Central memory CD8-positive, alpha-beta T cell (primary cell): Measurements from ENCODE around the gene SQSTM1.

Experiments used
- ATAC-seq: fragments of 150-1000 bp; cut with Tn5 transposase; replicated peaks from 2 replicates; pipeline ENCODE4 v1.10.0; 2022; ENCODE audit warnings: mild to moderate bottlenecking, moderate FRiP score, moderate number of reproducible peaks; ENCODE audit not compliant: poor library complexity, severe bottlenecking; ENCODE audit errors: extremely low read depth
- DNase-seq, 2 donors: peaks; one replicate each; pipeline ENCODE4 v3.0.0; 2021; ENCODE audit warnings: low spot score in 2 of 2
- H3K27ac Mint-ChIP-seq: one replicate; pipeline ENCODE4 v1.8.0; 2022; ENCODE audit warnings: low read depth, mild to moderate bottlenecking, moderate library complexity, mixed read lengths
- H3K27me3 Mint-ChIP-seq: one replicate; pipeline ENCODE4 v1.8.0; 2022; ENCODE audit warnings: mixed read lengths
- H3K36me3 Mint-ChIP-seq: one replicate; pipeline ENCODE4 v1.8.0; 2022; ENCODE audit warnings: mild to moderate bottlenecking, moderate library complexity, mixed read lengths; ENCODE audit not compliant: insufficient read depth
- H3K4me1 Mint-ChIP-seq: one replicate; pipeline ENCODE4 v1.8.0; 2022; ENCODE audit warnings: mixed read lengths
- H3K4me3 Mint-ChIP-seq: one replicate; pipeline ENCODE4 v1.8.0; 2022; ENCODE audit warnings: mild to moderate bottlenecking, moderate library complexity, mixed read lengths
- H3K9me3 Mint-ChIP-seq: one replicate; pipeline ENCODE4 v1.8.0; 2022; ENCODE audit warnings: mixed read lengths

The SQSTM1 gene

GRCh38 chr5:179803651-179804554 lies 16.8 kb upstream of the SQSTM1 start:
- no peaks in the 10 kb centered on the region for H3K27me3 Mint-ChIP-seq
- H3K9me3 Mint-ChIP-seq = no peaks in the 10 kb centered on the region
- ATAC-seq (no peak), DNase-seq (no peak)
- peak overlapping the region; percentile 85 for H3K4me3 Mint-ChIP-seq
- no peak overlapping the region for H3K27ac Mint-ChIP-seq
- H3K36me3 Mint-ChIP-seq = peaks cover 19% of the 10 kb centered on the region
- H3K4me1 Mint-ChIP-seq = peaks cover 26% of the 10 kb centered on the region

- Mint-ChIP-seq H3K27me3 (no peaks in the 10 kb centered on the region), H3K36me3 (peaks cover 16% of the 10 kb centered on the region), H3K4me1 (peaks cover 26% of the 10 kb centered on the region), H3K27ac (no peak overlapping the region), H3K4me3 (peak overlapping the region; percentile 85), H3K9me3 (no peaks in the 10 kb centered on the region)
- DNase-seq = no peak
- ATAC-seq = no peak
These were observed 16.2 kb upstream of the SQSTM1 start for GRCh38 chr5:179804555-179804947.

DNA sequence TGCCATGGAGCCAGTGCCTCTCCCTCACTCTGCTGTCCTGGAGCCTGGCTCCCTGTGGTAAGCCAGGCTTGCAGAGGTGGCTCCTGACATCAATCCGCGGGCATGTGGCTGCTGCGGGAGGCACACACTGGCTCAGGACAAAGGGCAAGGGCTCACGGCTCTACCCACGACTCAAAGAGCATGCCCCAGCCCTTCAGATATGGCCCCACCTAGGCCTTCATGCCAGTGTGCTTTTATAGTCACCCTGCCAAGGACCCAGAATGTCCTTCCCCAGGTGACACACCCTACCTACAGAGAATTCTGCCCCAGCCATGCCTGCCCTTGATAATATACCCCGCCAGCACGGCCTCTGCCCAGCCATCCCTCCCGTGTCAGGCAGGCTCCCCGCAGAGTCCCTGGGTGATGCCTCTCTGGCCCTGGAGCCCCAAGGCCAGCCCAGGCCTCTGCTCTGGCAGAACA lies 15.6 kb upstream of the SQSTM1 start:
- peaks cover 26% of the 10 kb centered on the region for H3K4me1 Mint-ChIP-seq
- H3K4me3 Mint-ChIP-seq = peak overlapping the region; percentile 85
- H3K27me3 Mint-ChIP-seq = no peaks in the 10 kb centered on the region
- peaks cover 14% of the 10 kb centered on the region for H3K36me3 Mint-ChIP-seq
- ATAC-seq = no peak
- peak overlapping the region; percentile 88 for H3K27ac Mint-ChIP-seq
- no peak for DNase-seq
- H3K9me3 Mint-ChIP-seq = no peaks in the 10 kb centered on the region

DNA sequence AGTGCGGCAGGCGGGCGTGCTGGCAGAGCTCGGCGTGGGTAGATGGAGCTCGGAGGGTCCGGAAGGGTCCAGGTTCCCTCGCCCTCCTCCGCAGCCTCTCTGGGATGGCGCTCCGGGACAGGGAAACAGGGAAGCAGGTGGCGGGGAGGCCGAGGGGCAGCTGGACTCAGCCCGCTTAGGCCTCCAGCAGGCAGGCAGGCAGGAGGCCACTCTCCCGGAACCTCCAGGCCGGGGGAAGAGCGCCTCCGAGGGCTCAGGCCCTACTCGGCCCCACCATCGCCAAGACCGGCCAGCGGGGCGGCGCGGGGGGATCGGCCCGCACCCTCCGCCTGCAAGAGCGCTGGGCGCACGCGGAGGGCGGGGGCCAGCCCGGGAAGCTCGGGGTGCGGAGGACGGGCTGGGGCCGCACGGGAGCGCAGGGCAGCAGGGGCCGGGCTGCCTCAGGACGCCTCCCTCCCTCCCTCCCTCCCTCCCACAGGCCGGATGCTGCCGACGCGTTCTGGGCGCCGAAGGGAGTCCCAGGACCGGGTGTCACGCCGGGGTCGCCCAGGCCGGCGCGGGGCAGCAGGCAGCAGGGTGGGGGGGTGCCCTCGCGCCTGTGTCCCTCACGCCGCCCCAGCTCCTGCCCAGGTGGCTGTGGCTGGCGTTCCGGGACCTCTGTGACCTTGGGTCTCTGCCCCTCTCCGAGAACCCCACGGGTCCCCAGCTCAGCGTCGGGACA lies 15.0 kb upstream of the SQSTM1 start:
- Mint-ChIP-seq H3K4me1 (peaks cover 26% of the 10 kb centered on the region), H3K36me3 (peaks cover 12% of the 10 kb centered on the region), H3K9me3 (no peaks in the 10 kb centered on the region), H3K4me3 (peak overlapping the region; percentile 85), H3K27ac (peak overlapping the region; percentile 88), H3K27me3 (no peaks in the 10 kb centered on the region)
- DNase-seq = no peak
- ATAC-seq = peak; percentile 16

DNA sequence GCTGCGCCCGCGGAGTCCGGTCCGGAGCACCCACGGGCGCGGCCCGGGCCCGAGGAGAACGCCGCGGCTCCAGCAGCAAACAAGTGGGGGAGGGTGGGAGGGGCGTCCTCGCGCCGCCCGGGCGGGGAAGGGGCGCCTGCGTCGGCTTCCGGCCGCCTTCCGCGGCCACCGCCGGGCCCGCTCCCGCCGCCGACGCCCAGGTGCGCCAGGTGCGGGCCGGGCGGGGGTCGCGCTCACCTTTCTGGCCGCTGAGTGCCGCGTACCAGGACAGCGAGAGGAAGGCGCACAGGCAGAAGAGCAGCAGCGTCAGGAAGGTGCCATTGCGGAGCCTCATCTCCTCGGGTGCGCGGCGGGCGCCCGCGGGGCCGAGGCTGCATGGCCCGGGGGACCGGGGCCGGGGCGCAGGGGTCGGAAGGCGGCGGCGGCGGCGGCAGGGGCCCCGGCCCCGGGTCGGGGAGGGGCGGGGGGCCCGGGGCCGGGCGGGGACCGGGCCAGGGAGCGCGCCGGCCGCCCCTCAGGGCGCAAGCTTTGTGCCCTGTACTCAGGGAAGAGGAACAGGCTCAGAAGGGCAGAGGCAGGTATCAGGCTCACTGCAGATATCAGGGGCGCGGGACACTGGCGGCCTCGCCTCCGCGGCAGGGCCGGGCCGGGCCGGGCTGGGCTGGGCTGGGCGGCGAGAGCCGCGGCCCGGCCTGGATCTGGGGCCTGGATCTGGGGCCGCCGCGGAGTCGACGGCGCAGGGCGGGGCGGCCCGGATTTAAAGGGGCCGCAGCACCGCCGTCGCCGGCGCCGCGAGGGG lies 14.3 kb upstream of the SQSTM1 start, which contains the start of gene MGAT4B:
Gene MGAT4B, minus strand, starts transcription at position 617 of the 799 bp plus-strand sequence. Its CDS starts 283 bp downstream, at position 334.
- DNase-seq (peak in 1 of 2 donors; percentile 53), ATAC-seq (peak; percentile 85)
- Mint-ChIP-seq H3K4me1 (peaks cover 26% of the 10 kb centered on the region), H3K9me3 (no peaks in the 10 kb centered on the region), H3K27me3 (no peaks in the 10 kb centered on the region), H3K36me3 (peaks cover 10% of the 10 kb centered on the region), H3K27ac (peak within 1 kb of the TSS; percentile 88), H3K4me3 (peak within 1 kb of the TSS; percentile 85)

DNA sequence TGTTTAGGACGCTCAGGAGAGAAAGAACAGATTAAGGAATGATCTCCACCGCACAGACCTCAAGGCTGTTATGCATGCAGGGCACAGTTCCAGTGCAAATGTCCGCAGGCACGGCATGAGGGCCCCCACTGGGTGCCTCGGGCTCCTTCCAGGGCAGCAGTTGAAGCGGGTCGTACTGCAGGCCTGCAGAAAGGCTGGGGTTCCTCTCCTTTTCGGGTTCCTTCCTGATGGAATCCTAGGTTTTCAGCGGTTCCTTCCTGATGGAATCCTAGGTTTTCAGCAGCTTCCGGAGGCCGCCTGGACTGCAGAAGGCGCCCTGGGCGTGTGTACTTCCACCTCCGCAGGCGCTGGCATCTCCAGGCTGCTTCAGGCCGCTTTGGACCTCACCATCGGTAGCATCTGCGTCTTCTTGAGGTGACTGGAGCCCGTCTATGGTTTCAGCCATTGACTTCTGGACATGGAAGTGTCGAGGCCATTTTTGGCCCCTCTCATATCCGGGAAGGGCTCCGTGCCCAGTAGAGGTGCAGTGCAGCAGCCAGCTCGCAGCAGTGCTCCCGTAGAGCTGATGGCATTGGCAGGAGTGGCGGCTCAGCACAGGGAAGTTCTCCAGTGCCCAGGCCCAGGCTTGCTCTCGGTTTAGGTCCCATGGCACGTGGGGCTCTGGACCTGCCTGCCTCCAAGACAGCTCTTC lies 8.4 kb upstream of the SQSTM1 start:
- Mint-ChIP-seq H3K9me3 (no peaks in the 10 kb centered on the region), H3K27me3 (no peaks in the 10 kb centered on the region), H3K36me3 (peaks cover 2% of the 10 kb centered on the region), H3K4me3 (no peak overlapping the region), H3K27ac (no peak overlapping the region), H3K4me1 (no peaks in the 10 kb centered on the region)
- DNase-seq (no peak), ATAC-seq (no peak)

DNA sequence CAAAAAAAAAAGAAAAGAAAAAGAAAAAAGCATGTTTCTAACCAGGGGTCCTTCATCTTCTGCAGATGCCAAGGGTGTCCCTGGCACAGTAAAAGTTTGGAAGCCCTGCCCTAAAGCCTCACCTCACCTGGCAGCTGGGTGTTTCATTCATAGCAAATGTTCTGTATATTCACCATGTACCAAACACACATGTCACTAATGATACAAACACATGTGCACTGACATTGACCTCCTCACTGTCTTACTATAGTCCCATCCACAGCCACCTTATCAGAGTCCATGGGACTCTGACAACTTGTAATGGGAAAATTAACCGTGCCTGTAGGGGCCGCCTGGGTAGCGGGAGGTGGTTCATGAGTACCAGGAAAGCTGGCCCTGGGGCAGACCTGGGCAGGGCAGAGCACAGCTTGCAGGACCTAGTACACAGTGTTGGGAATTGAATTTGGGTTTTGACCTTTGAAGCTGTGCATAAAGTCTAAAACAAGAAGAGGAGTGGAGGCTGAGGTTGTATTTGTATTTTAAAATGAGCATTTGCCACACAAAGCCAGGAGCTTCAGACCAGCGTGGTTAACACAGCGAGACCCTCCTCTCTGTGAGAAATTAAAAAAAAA lies 7.6 kb upstream of the SQSTM1 start:
- DNase-seq (no peak), ATAC-seq (no peak)
- peaks cover 3% of the 10 kb centered on the region for H3K4me1 Mint-ChIP-seq
- H3K9me3 Mint-ChIP-seq = no peaks in the 10 kb centered on the region
- H3K4me3 Mint-ChIP-seq = no peak overlapping the region
- H3K27me3 Mint-ChIP-seq = no peaks in the 10 kb centered on the region
- peaks cover 3% of the 10 kb centered on the region for H3K36me3 Mint-ChIP-seq
- H3K27ac Mint-ChIP-seq = no peak overlapping the region

DNA sequence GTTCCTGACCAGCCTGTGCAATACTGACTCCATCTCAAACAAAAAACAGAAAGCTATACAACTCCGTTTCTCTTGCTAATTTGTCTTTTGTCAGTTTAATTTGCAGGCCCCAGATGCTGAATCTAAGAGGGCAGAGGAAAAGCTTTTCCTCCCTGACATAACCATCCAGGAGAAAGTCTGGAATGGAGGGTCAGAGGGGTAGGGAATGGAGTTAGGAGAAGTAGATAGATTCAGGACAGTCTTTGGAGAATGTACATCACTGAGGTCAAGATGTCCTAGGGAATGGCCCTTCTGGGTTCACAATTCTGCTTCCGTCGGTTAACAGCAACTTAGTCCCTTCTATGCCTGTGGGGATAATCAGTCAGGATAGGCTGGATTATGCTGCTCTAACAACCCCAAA lies 6.6 kb upstream of the SQSTM1 start:
- H3K9me3 Mint-ChIP-seq = no peaks in the 10 kb centered on the region
- ATAC-seq (no peak), DNase-seq (no peak)
- H3K36me3 Mint-ChIP-seq = peaks cover 7% of the 10 kb centered on the region
- H3K27me3 Mint-ChIP-seq = no peaks in the 10 kb centered on the region
- H3K4me1 Mint-ChIP-seq = peaks cover 12% of the 10 kb centered on the region
- H3K4me3 Mint-ChIP-seq = no peak overlapping the region
- H3K27ac Mint-ChIP-seq = no peak overlapping the region

- Mint-ChIP-seq H3K4me3 (peak overlapping the region; percentile 33), H3K9me3 (no peaks in the 10 kb centered on the region), H3K27ac (peak overlapping the region; percentile 16), H3K36me3 (peaks cover 18% of the 10 kb centered on the region), H3K4me1 (peaks cover 22% of the 10 kb centered on the region), H3K27me3 (no peaks in the 10 kb centered on the region)
- no peak for DNase-seq
- ATAC-seq = no peak
These were observed 5.0 kb upstream of the SQSTM1 start for GRCh38 chr5:179815491-179816249.

GRCh38 chr5:179816401-179816795 lies 4.3 kb upstream of the SQSTM1 start:
- H3K4me1 Mint-ChIP-seq = peaks cover 23% of the 10 kb centered on the region
- no peak for ATAC-seq

DNA sequence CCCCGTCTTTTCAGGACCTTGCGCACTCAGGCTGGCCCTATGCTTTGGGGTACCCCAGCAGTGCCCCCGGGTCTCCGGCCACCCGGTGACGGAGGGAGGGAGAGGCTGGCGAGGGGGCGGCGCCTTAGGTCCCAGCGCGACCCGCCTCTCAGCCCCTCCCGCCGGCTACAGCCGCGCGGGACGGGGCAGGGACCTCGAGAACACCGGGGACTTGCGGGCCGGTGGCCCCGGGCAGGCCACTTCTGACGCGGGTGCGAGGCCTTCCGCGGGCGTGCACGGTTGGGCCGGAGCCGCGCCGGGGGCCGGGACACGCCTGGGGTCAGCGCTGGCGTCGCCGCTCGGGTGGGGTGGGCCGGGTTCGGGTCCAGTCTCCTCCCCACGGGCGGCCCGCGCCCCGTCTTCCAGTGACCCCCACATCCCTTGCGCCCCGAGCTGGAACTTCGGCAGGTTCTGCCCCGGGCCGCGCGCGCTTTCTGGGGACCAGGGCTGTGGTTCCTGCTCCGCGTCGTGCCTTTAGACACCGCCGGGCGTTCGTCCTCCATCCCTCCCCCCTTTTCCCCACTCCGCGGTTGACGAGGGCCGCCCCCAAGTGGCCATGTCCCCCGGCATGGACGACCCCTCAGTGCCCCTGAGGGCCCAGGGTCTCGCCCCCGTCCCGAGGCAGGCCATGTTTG lies 3.8 kb upstream of the SQSTM1 start:
- Mint-ChIP-seq H3K4me1 (peaks cover 28% of the 10 kb centered on the region), H3K27me3 (no peaks in the 10 kb centered on the region), H3K9me3 (no peaks in the 10 kb centered on the region), H3K36me3 (peaks cover 28% of the 10 kb centered on the region), H3K4me3 (no peak overlapping the region), H3K27ac (peak overlapping the region; percentile 93)
- no peak for ATAC-seq
- no peak for DNase-seq

More at GRCh38 chr5:179816401-179816795, 4.3 kb upstream of the SQSTM1 start:
- Mint-ChIP-seq H3K4me3 (no peak overlapping the region), H3K27me3 (no peaks in the 10 kb centered on the region), H3K36me3 (peaks cover 23% of the 10 kb centered on the region), H3K27ac (no peak overlapping the region), H3K9me3 (no peaks in the 10 kb centered on the region)
- no peak for DNase-seq
